ENCODE data around the gene SPPL2C.

The SPPL2C gene

DNA sequence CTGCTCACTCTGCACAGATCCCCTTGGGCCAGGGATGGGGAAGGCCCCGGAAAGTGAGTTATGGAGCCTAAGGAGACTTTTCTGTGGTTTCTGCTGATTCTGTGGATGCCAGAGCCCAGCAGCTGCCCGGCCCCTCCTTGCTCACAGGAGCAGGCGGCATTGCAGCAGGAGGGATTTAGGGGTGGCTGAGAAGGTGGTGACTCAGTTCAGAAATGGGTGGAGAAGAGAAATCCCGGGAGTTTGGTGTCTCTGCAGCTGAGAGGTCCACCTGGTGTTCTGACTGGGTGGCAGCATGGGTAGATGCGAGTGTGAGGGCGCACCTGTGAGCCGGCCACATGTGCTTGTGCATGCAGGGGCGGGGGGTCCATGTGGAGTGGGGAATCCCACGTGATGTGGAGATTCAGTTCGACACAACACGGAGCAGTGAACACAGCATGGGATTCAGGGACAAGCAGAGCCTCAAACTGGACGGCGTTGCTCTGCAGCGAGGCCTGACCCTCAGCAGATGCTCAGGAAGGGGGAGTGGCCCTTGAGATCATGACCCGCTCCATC lies 16.0 kb upstream of the SPPL2C start:
- Histone ChIP-seq H3K36me3 (ENCODE audit: insufficient read depth, low read length) (no peaks in the 10 kb centered on the region), H3K27me3 (ENCODE audit: insufficient read depth, low read length) (no peaks in the 10 kb centered on the region), H3K4me3 (ENCODE audit: low read length) (no peak overlapping the region), H3K9me3 (ENCODE audit: insufficient read depth, low read depth, low read length) (no peaks in the 10 kb centered on the region), H3K4me1 (ENCODE audit: insufficient read depth, low read length) (no peaks in the 10 kb centered on the region), H3K9ac (ENCODE audit: low read depth, low read length) (no peak overlapping the region), H3K27ac (ENCODE audit: low read depth, low read length) (no peak overlapping the region)
- WGBS: 84% methylated on average over 15 of the region's 15 CpGs

DNA sequence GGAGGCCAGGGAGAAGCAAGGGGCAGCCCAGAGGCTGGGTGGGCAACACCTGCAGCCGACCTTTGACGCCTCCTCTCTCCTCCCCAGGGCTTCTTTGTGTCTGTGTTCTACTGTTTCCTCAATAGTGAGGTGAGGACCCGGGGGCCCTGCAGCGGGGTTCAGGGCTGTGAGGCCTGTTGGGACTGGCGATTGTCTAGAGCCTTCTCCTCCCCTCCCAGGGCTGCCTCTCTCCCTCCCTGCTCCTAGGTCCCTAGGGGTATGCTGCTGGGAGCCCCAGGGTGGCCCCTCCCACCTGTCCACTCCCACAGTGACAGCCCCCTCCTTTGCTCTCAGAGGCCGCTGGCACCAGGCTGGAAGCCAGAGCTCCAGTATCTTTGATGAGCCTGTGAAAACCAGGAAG lies 10.8 kb upstream of the SPPL2C start:
- Histone ChIP-seq H3K9ac (ENCODE audit: low read depth, low read length) (no peak overlapping the region), H3K27ac (ENCODE audit: low read depth, low read length) (no peak overlapping the region), H3K27me3 (ENCODE audit: insufficient read depth, low read length) (no peaks in the 10 kb centered on the region), H3K36me3 (ENCODE audit: insufficient read depth, low read length) (no peaks in the 10 kb centered on the region), H3K9me3 (ENCODE audit: insufficient read depth, low read depth, low read length) (no peaks in the 10 kb centered on the region), H3K4me1 (ENCODE audit: insufficient read depth, low read length) (no peaks in the 10 kb centered on the region), H3K4me3 (ENCODE audit: low read length) (no peak overlapping the region)
- 88% methylated on average over 6 of the region's 6 CpGs for WGBS

DNA sequence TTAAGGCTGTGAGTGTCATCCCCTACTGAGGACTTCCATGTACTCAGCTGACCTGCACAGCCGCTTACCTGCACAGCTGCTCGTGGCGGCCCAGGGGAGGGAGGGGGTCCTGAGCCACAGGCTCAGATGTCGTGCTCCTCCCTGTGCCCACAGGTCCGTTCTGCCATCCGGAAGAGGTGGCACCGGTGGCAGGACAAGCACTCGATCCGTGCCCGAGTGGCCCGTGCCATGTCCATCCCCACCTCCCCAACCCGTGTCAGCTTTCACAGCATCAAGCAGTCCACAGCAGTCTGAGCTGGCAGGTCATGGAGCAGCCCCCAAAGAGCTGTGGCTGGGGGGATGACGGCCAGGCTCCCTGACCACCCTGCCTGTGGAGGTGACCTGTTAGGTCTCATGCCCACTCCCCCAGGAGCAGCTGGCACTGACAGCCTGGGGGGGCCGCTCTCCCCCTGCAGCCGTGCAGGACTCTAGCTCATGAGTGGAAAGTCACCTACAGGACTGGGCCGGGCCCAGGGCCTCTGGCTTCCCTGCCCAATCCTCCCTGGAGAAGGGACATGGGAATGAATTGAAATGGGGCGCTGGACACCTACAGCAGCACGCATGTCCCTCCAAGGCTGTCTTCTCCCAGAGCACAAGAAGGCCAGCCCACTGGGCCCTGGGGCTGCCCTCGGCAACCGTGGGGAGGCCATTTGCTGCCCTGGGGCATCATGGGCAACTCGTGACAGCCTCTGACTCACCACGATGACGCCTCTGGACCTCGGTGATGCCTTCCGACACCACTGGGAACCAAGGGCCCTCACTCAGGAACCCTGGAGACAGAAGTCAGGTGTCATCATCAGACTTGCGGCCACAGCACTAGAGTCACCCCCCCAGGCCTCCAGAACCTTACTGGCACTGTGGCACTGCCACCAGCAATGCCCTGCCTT lies 9.9 kb upstream of the SPPL2C start:
- WGBS: 90% methylated on average over 26 of the region's 26 CpGs
- Histone ChIP-seq H3K27me3 (ENCODE audit: insufficient read depth, low read length) (no peaks in the 10 kb centered on the region), H3K9me3 (ENCODE audit: insufficient read depth, low read depth, low read length) (no peaks in the 10 kb centered on the region), H3K9ac (ENCODE audit: low read depth, low read length) (no peak overlapping the region), H3K36me3 (ENCODE audit: insufficient read depth, low read length) (no peaks in the 10 kb centered on the region), H3K4me3 (ENCODE audit: low read length) (no peak overlapping the region), H3K27ac (ENCODE audit: low read depth, low read length) (no peak overlapping the region), H3K4me1 (ENCODE audit: insufficient read depth, low read length) (no peaks in the 10 kb centered on the region)

DNA sequence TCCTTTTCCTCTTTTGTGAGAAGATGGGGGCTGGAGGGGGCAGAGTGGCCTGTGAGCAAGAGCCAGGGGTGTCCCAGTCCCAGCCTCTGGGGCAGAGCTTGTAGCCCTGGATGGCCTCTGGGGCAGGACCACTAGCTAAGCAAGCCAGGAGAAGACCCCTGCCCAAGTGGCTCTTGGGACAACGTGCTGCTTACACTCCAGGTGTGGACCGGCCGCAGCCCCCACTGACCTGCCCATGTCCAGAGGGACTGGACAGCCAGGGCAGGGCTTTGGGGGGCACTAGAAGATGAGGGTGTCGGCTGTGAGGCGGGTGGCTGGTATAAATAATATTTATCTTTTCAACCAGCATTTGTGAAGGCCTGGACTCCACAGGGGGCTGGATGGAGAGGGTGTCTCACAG lies 9.2 kb upstream of the SPPL2C start:
- Histone ChIP-seq H3K9ac (ENCODE audit: low read depth, low read length) (no peak overlapping the region), H3K36me3 (ENCODE audit: insufficient read depth, low read length) (no peaks in the 10 kb centered on the region), H3K4me3 (ENCODE audit: low read length) (no peak overlapping the region), H3K27ac (ENCODE audit: low read depth, low read length) (no peak overlapping the region), H3K27me3 (ENCODE audit: insufficient read depth, low read length) (no peaks in the 10 kb centered on the region), H3K4me1 (ENCODE audit: insufficient read depth, low read length) (no peaks in the 10 kb centered on the region), H3K9me3 (ENCODE audit: insufficient read depth, low read depth, low read length) (no peaks in the 10 kb centered on the region)
- WGBS: 93% methylated on average over 5 of the region's 5 CpGs

DNA sequence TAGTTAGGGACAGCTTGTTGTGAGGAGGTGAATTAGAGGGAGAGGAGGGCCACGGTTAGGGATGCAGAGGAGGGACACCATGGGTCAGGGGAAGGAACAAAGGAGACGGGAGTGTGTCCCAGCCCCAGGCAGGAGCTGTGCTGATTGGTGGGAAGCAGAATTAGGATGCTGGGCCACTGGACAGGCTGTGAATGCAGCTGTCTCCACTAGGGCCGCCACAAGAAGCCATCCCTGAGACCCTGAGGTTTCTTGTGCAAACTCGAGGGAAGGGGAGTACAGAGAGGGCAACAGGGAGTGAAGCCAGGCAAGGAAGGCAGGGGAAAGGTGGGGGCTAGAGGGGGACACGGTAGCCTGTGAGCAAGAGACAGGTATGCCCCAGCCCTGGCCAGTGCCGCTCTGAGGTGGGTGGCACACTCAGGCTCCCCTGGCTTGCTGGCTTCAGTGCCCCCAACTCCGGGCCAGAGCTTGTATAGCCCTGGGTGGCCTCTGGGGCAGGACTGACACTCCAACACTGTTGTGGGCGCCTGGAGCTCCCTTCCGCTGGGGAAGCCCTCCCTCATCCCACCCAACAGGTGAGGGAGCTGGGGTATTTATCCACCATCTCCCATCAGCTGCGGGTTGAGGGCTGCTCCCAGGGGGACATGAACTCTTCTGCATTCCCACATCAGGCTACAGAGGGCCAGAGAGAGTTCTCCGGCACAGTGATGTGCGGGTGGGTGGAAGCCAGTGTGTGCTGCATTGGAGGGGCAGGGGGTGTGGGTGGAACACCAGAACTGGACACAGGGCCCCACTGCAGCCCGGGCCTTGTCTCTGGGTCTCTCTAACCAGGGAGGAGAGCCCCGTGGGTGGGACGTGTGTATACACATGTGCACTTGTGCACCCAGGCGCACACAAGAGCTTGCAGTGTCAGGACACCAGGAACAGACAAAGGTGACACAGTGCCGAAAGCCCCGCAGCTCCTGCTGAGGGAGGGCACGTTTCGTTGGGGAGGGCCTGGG lies 8.3 kb upstream of the SPPL2C start:
- no peaks in the 10 kb centered on the region for H3K4me1 ChIP-seq (ENCODE audit: insufficient read depth, low read length)
- WGBS: 82% methylated on average over 20 of the region's 20 CpGs
- no peaks in the 10 kb centered on the region for H3K27me3 ChIP-seq (ENCODE audit: insufficient read depth, low read length)
- H3K27ac ChIP-seq (ENCODE audit: low read depth, low read length): no peak overlapping the region
- no peak overlapping the region for H3K9ac ChIP-seq (ENCODE audit: low read depth, low read length)
- H3K9me3 ChIP-seq (ENCODE audit: insufficient read depth, low read depth, low read length): no peaks in the 10 kb centered on the region
- no peak overlapping the region for H3K4me3 ChIP-seq (ENCODE audit: low read length)
- no peaks in the 10 kb centered on the region for H3K36me3 ChIP-seq (ENCODE audit: insufficient read depth, low read length)

DNA sequence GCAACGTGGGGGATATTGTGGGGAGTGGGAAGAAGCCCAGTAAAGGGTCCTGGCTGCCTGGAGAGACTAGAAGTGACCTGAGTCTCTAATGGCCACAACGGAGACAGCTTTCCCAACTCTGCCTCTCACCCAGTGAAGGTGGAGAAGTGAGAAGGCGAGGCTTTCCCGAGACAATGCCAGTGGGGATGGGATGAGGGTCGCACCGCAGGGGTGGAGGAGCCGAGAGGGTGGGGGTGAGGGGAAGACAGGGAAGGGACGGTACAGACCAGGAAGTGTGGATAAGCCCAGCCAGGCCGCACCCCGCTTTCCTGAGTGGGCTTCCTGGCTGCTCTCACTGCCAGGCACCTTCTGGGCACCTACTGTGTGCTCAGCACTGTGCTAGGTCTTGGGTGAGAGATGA lies 7.5 kb upstream of the SPPL2C start:
- H3K36me3 ChIP-seq (ENCODE audit: insufficient read depth, low read length): no peaks in the 10 kb centered on the region
- H3K27ac ChIP-seq (ENCODE audit: low read depth, low read length): no peak overlapping the region
- no peaks in the 10 kb centered on the region for H3K9me3 ChIP-seq (ENCODE audit: insufficient read depth, low read depth, low read length)
- H3K4me3 ChIP-seq (ENCODE audit: low read length): no peak overlapping the region
- WGBS: 63% methylated on average over 10 of the region's 10 CpGs
- no peaks in the 10 kb centered on the region for H3K27me3 ChIP-seq (ENCODE audit: insufficient read depth, low read length)
- H3K4me1 ChIP-seq (ENCODE audit: insufficient read depth, low read length): no peaks in the 10 kb centered on the region
- H3K9ac ChIP-seq (ENCODE audit: low read depth, low read length): no peak overlapping the region

DNA sequence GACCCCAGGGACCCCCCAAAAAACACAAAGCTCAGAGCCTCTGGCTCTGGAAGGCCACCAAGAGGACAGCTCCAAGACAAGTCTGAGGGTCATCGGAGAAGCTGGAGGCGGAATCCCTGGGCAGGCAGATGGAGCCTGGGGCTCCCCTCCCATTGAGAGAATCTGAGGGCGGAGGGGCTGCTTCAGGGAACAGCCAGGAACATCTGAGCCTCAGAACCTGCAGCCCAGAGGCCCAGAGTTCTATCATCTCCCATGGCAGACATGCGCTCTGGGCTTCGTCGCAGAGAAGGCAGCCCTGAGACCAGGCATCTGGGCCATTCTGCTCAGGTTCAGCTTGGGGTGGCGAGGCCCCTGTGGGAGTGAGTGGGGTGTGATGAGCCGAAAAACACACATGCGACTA lies 7.1 kb upstream of the SPPL2C start:
- Histone ChIP-seq H3K4me1 (ENCODE audit: insufficient read depth, low read length) (no peaks in the 10 kb centered on the region), H3K27me3 (ENCODE audit: insufficient read depth, low read length) (no peaks in the 10 kb centered on the region), H3K9ac (ENCODE audit: low read depth, low read length) (no peak overlapping the region), H3K4me3 (ENCODE audit: low read length) (no peak overlapping the region), H3K36me3 (ENCODE audit: insufficient read depth, low read length) (no peaks in the 10 kb centered on the region), H3K27ac (ENCODE audit: low read depth, low read length) (no peak overlapping the region), H3K9me3 (ENCODE audit: insufficient read depth, low read depth, low read length) (no peaks in the 10 kb centered on the region)
- WGBS: 92% methylated on average over 9 of the region's 9 CpGs

DNA sequence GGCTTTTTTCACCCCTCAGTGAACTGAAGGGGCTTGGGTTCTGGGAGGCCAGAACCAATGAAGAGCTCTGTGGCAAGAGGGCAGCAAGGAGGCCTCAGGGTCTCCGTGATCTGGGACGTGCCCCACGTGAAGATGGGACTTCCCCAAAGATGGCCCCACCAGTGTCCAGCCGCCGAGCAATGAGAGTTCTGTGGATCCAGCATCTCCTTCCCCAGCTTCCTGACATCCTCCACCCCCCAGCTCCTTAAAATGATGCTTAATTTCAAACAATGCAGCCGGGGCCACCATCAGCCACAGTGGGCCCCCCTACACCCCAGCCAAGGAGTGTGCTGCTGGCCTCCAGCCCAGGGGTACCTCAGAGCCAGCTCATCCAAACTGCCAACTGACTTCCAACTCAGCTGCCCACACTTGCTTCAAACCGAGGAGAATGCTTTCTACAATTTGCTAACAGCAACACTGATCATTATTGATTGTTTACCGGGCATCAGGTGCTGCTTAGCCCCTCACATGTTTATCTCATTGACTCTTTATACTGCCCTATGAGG lies 5.9 kb upstream of the SPPL2C start:
- Histone ChIP-seq H3K27ac (ENCODE audit: low read depth, low read length) (no peak overlapping the region), H3K36me3 (ENCODE audit: insufficient read depth, low read length) (no peaks in the 10 kb centered on the region), H3K9ac (ENCODE audit: low read depth, low read length) (no peak overlapping the region), H3K4me1 (ENCODE audit: insufficient read depth, low read length) (no peaks in the 10 kb centered on the region), H3K4me3 (ENCODE audit: low read length) (no peak overlapping the region), H3K27me3 (ENCODE audit: insufficient read depth, low read length) (no peaks in the 10 kb centered on the region), H3K9me3 (ENCODE audit: insufficient read depth, low read depth, low read length) (no peaks in the 10 kb centered on the region)
- WGBS: 92% methylated on average over 8 of the region's 8 CpGs

DNA sequence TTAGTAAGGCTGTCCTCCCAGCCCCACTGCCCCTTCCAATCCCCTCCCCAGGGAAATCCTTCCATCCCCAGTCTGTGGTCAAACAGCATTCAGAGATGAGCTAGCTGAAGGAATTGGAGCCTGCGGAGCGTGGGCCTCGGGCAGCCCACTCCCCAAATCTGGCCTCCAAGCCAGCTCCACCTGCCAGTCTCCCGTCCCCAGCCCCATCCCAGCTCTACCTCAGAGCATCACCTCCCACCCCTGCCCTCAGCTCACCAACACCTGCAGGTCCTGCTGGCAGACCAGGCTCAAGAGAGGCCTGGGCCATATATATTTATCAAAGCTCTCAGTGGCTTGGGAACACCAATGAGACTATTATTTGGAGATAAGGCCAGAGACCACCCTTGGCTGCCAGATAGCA lies 5.2 kb upstream of the SPPL2C start:
- H3K27me3 ChIP-seq (ENCODE audit: insufficient read depth, low read length): no peaks in the 10 kb centered on the region
- no peak overlapping the region for H3K27ac ChIP-seq (ENCODE audit: low read depth, low read length)
- no peaks in the 10 kb centered on the region for H3K4me1 ChIP-seq (ENCODE audit: insufficient read depth, low read length)
- no peak overlapping the region for H3K9ac ChIP-seq (ENCODE audit: low read depth, low read length)
- WGBS: 96% methylated on average over 4 of the region's 4 CpGs
- no peaks in the 10 kb centered on the region for H3K36me3 ChIP-seq (ENCODE audit: insufficient read depth, low read length)
- H3K9me3 ChIP-seq (ENCODE audit: insufficient read depth, low read depth, low read length): no peaks in the 10 kb centered on the region
- H3K4me3 ChIP-seq (ENCODE audit: low read length): no peak overlapping the region

DNA sequence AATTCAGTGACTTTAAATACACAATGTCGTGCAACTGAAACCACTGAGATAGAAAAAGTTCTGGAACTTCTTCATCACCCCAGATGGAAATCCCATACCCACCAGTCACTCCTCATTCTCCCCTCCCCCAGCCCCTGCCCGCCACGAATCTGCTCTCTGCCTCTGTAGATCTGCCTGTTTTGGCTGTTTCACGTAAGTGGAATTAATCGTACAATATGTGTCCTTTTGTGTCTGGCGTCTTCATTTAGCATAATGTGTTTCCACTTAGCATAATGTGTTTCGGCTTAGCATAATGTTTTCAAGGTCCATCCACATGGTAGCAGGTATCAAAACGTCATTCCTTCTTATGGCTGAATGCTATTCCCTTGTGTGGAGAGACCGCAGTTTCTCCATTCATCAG lies 3.5 kb upstream of the SPPL2C start:
- Histone ChIP-seq H3K27ac (ENCODE audit: low read depth, low read length) (no peak overlapping the region), H3K36me3 (ENCODE audit: insufficient read depth, low read length) (no peaks in the 10 kb centered on the region), H3K9ac (ENCODE audit: low read depth, low read length) (no peak overlapping the region), H3K4me1 (ENCODE audit: insufficient read depth, low read length) (no peaks in the 10 kb centered on the region), H3K9me3 (ENCODE audit: insufficient read depth, low read depth, low read length) (no peaks in the 10 kb centered on the region), H3K4me3 (ENCODE audit: low read length) (no peak overlapping the region), H3K27me3 (ENCODE audit: insufficient read depth, low read length) (no peaks in the 10 kb centered on the region)
- 92% methylated on average over 9 of the region's 9 CpGs for WGBS

All from HUES64 (cell line).